GM23338 (cell line): ENCODE measurements around the gene SPRING1.

ENCODE experiments used
- CTCF ChIP-seq, 2 experiments: fragments of 200-600 bp in 1 of 2; sonication (generic) in 1 of 2; conservative IDR thresholded peaks; 2 replicates each; pipeline versions ENCODE4 v1.5.1 to v1.6.1; 2016 to 2017; ENCODE audit warnings: antibody characterized with exemption in 2 of 2, low read depth in 2 of 2, mild to moderate bottlenecking in 2 of 2, moderate library complexity in 1 of 2
- REST ChIP-seq: IDR thresholded peaks from one replicate; pipeline ENCODE4 v1.6.1; 2018; ENCODE audit warnings: antibody characterized with exemption; ENCODE audit not compliant: unreplicated experiment

GRCh38 chr12:116719731-116720528 lies 17.9 kb downstream of the SPRING1 start:
- TF ChIP-seq CTCF (conservative IDR thresholded peaks at IDR 0.05; ENCODE audit: low read depth in 2 of 2) = no peak
- no peak for TF ChIP-seq REST
